Measurements from ENCODE around the gene CNTN1.

- TF ChIP-seq ELK1 (IDR thresholded peaks at IDR 0.05; ENCODE audit: borderline replicate concordance, low read depth, low read length) (no peak), CTCF (conservative IDR thresholded peaks at IDR 0.05; ENCODE audit: low read depth, low read length) (no peak), POLR2A (IDR thresholded peaks at IDR 0.05; ENCODE audit: low read depth, low read length) (no peak), CEBPB (IDR thresholded peaks at IDR 0.05; ENCODE audit: low read depth, low read length) (no peak), USF2 (IDR thresholded peaks at IDR 0.05; ENCODE audit: low read depth, low read length) (no peak), MXI1 (IDR thresholded peaks at IDR 0.05; ENCODE audit: borderline replicate concordance, low read depth, low read length) (no peak), RAD21 (IDR thresholded peaks at IDR 0.05; ENCODE audit: low read length) (no peak), NFE2L2 (IDR thresholded peaks at IDR 0.05; ENCODE audit: low read depth, low read length) (no peak), RFX5 (IDR thresholded peaks at IDR 0.05; ENCODE audit: low read depth, low read length) (no peak)
Measured at GRCh38 chr12:40697566-40698259, 5.5 kb downstream of the CNTN1 start.

All from IMR-90 (cell line).